WERI-Rb-1 (cell line): Measurements from ENCODE around the gene ABCC11.

Experiments used
- DNase-seq: peaks from one replicate; pipeline ENCODE4 v3.0.0-alpha.2; 2020
- H3K27ac ChIP-seq: fragments of 250-450 bp; sonication (Bioruptor Pico); 2 replicates; pipeline ENCODE4 v1.5.1; 2020; ENCODE audit warnings: mild to moderate bottlenecking, moderate library complexity
- H3K27me3 ChIP-seq: fragments of 250-450 bp; sonication (Bioruptor Pico); 2 replicates; pipeline ENCODE4 v1.5.1; 2021; ENCODE audit warnings: mild to moderate bottlenecking, low read depth, moderate library complexity; ENCODE audit not compliant: insufficient read depth, severe bottlenecking
- H3K36me3 ChIP-seq: fragments of 250-450 bp; sonication (Bioruptor Pico); 2 replicates; pipeline ENCODE4 v1.5.1; 2020; ENCODE audit warnings: mild to moderate bottlenecking, moderate library complexity
- H3K4me3 ChIP-seq: 2 replicates; pipeline ENCODE4 v1.5.1; 2011; ENCODE audit warnings: low read depth, mild to moderate bottlenecking, control low read depth, low read length
- H3K9me3 ChIP-seq: fragments of 250-450 bp; sonication (Bioruptor Pico); 2 replicates; pipeline ENCODE4 v1.5.1; 2021; ENCODE audit warnings: mild to moderate bottlenecking, moderate library complexity; ENCODE audit not compliant: severe bottlenecking
- CTCF ChIP-seq: IDR thresholded peaks from 2 replicates; pipeline ENCODE4 v1.5.1; 2011; ENCODE audit warnings: low read depth, mild to moderate bottlenecking, control low read depth, inconsistent platforms, low read length

ABCC11 gene

DNA sequence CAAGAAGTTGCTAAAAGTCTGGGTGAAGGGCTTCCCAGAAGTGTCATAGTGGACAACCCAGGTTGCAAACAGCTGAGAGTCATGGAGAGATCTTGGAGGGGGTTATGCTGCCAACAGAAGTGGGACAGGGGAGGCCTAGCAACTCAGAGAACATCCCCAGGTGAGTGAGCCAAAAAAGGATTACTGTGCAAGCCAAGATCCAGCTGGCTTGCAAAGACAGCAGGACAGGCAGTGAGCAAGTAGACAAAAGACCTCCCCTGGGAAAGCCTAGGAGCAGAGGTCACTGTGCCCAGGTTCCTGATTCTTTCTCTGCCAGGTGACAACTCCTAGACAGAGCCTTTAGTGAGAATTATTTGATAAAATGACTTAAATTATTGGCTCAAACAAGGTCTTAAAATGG lies 12.7 kb downstream of the ABCC11 start:
- no peaks in the 10 kb centered on the region for H3K27me3 ChIP-seq
- no peak overlapping the region for H3K27ac ChIP-seq
- H3K4me3 ChIP-seq = no peak overlapping the region
- no peak for TF ChIP-seq CTCF
- H3K9me3 ChIP-seq = no peaks in the 10 kb centered on the region
- no peak for DNase-seq
- H3K36me3 ChIP-seq = no peaks in the 10 kb centered on the region

- no peak for TF ChIP-seq CTCF
- Histone ChIP-seq H3K4me3 (no peak overlapping the region), H3K27me3 (no peaks in the 10 kb centered on the region), H3K27ac (no peak overlapping the region), H3K36me3 (no peaks in the 10 kb centered on the region), H3K9me3 (no peaks in the 10 kb centered on the region)
- DNase-seq = no peak
These were observed 14.8 kb downstream of the ABCC11 start for GRCh38 chr16:48232493-48233040.

- no peak overlapping the region for H3K27ac ChIP-seq
- DNase-seq = peak; percentile 59
- H3K4me3 ChIP-seq = no peak overlapping the region
- no peaks in the 10 kb centered on the region for H3K9me3 ChIP-seq
- no peaks in the 10 kb centered on the region for H3K27me3 ChIP-seq
- peak; percentile 83 for TF ChIP-seq CTCF
- H3K36me3 ChIP-seq = no peaks in the 10 kb centered on the region
These were observed 15.4 kb downstream of the ABCC11 start for GRCh38 chr16:48231727-48232492.

DNA sequence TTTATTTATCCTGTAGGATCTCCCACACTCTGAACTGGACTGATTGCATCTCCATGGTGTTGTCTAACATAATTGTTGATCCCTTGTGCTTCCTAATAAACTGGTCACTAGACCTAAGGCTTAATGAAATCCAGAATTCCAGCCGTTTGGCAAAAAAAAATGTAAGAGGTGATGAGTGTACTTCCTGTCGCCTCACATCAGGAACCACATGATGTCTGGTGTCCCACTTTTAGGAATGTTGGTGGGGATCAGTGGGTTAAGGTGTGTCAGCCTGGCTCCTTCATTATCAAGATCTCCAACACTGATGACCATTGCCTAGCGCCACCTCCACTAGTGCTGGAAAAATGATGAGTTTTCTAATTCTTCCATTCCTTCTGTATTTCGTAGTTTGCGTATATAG lies 21.9 kb downstream of the ABCC11 start:
- H3K4me3 ChIP-seq = no peak overlapping the region
- H3K27ac ChIP-seq = no peak overlapping the region
- no peaks in the 10 kb centered on the region for H3K9me3 ChIP-seq
- H3K36me3 ChIP-seq = no peaks in the 10 kb centered on the region
- no peak for DNase-seq
- no peak for TF ChIP-seq CTCF
- H3K27me3 ChIP-seq = no peaks in the 10 kb centered on the region

- H3K4me3 ChIP-seq = no peak overlapping the region
- H3K27me3 ChIP-seq = no peaks in the 10 kb centered on the region
- no peak for TF ChIP-seq CTCF
- H3K27ac ChIP-seq = no peak overlapping the region
- H3K36me3 ChIP-seq = no peaks in the 10 kb centered on the region
- DNase-seq = no peak
- H3K9me3 ChIP-seq = no peaks in the 10 kb centered on the region
These were observed 23.8 kb downstream of the ABCC11 start for GRCh38 chr16:48223490-48223889.

DNA sequence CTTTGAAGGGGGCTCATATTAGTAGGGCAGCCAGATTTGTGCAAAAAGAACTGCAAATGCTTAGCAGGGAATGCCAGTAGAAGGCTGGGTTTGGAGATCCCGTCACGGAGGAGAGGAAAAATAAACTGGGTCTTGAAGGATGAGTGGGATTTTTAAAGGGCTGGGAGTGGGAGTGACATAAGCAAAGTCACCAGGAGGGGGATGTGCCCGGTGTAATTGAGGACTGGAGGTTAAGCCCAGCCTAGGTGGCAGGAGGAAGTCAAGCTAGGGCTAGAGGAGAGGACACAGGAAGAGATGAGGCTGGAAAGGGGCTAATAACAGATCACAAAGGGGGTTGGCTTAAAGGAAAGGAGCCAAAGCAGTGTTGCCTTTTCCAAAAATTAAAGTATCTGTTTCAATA lies 26.4 kb downstream of the ABCC11 start:
- Histone ChIP-seq H3K27me3 (no peaks in the 10 kb centered on the region), H3K4me3 (no peak overlapping the region), H3K27ac (no peak overlapping the region), H3K36me3 (no peaks in the 10 kb centered on the region), H3K9me3 (no peaks in the 10 kb centered on the region)
- no peak for TF ChIP-seq CTCF
- no peak for DNase-seq
